HG03066 (cell line): Measurements from ENCODE around the gene MRPL10.

Experiments
- ATAC-seq: cut with Tn5 transposase; IDR thresholded peaks from one replicate; pipeline ENCODE4 v1.9.1; 2021; ENCODE audit warnings: low read depth; ENCODE audit not compliant: unreplicated experiment

MRPL10 gene

GRCh38 chr17:47831003-47831933, at the start of gene MRPL10, which contains the start of gene LRRC46:
MRPL10 (minus strand) TSS chr17:47831541; CDS start chr17:47831511, 30 bp downstream.
LRRC46 (plus strand) TSS chr17:47831670; CDS start chr17:47831990, 320 bp downstream.
- ATAC-seq: peak; percentile 84

GRCh38 chr17:47879776-47880454, 48.6 kb upstream of the MRPL10 start:
- no peak for ATAC-seq

- no peak for ATAC-seq
Measured at GRCh38 chr17:47879028-47879585, 47.8 kb upstream of the MRPL10 start.

- no peak for ATAC-seq
Measured at GRCh38 chr17:47878203-47879027, 47.1 kb upstream of the MRPL10 start.

- no peak for ATAC-seq
Measured at GRCh38 chr17:47877368-47878034, 46.2 kb upstream of the MRPL10 start.

GRCh38 chr17:47875011-47875985, 44.0 kb upstream of the MRPL10 start:
- no peak for ATAC-seq

GRCh38 chr17:47873200-47874090, 42.1 kb upstream of the MRPL10 start:
- no peak for ATAC-seq

- ATAC-seq: no peak
Measured at GRCh38 chr17:47872651-47873161, 41.4 kb upstream of the MRPL10 start.

- ATAC-seq: no peak
Measured at GRCh38 chr17:47872019-47872650, 40.8 kb upstream of the MRPL10 start.

GRCh38 chr17:47871048-47871447, 39.7 kb upstream of the MRPL10 start:
- ATAC-seq: no peak

- no peak for ATAC-seq
Measured at GRCh38 chr17:47870056-47870455, 38.7 kb upstream of the MRPL10 start.

GRCh38 chr17:47869114-47869513, 37.8 kb upstream of the MRPL10 start:
- ATAC-seq: no peak

GRCh38 chr17:47867813-47868533, 36.6 kb upstream of the MRPL10 start:
- no peak for ATAC-seq

- no peak for ATAC-seq
Measured at GRCh38 chr17:47866941-47867340, 35.6 kb upstream of the MRPL10 start.

- no peak for ATAC-seq
Measured at GRCh38 chr17:47864791-47865216, 33.5 kb upstream of the MRPL10 start.
